Activated naive CD4-positive, alpha-beta T cell (primary cell): ENCODE results near the gene PLEKHB2.
"Not testable (repeated sequence)": the region's sequence is repeated elsewhere in the genome, so short reads cannot be mapped to it uniquely, and the experiment has no call there.

Source experiments
- DNase-seq, 4 experiments: peaks; one replicate each; lab custom pipeline; 2025; lab: John Stamatoyannopoulos, UW

Gene PLEKHB2

GRCh38 chr2:131143803-131144202 is 38.7 kb downstream of the PLEKHB2 start:
- DNase-seq = no peak

GRCh38 chr2:131145040-131145439 is 39.9 kb downstream of the PLEKHB2 start:
- DNase-seq = no peak

GRCh38 chr2:131146231-131146630 is 41.1 kb downstream of the PLEKHB2 start:
- no peak for DNase-seq

DNA sequence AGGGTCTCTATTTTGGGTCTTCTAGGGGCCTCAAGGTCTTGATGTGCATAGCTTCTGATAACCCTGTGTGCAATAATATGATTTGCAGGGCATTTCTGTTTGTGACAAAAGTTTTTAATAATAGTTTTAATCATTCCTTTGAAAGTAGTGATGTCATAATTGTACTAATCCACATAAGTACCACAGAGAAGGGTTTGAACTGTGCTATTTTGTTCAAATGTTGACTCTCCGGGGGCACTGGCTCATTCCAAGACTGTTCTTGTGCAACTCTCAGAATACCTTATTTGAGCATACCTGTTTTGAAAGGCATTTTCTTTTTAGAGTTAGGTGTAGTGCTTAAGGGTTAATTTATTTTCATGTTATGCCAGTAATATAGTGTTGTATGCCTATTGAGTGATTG is 41.6 kb downstream of the PLEKHB2 start:
- DNase-seq = no peak

DNA sequence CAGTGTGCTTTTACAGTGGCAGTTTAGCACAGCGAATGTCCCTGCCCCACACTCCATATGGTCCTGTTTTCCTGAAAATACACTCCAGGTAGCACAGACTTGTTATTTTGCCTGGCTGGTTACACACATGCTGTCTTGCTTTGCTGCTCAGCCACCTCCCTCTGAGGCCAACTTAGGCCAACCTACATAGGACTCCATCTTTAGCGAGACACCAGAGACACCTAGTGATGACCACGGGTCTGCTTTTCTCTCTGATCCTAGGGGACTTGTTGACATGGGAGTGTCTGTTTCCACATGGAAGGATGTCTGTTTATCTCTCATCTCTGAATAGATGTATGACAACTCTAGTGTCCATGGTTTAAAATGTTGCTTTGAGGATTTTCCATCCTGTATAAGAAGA is 43.3 kb downstream of the PLEKHB2 start:
- no peak for DNase-seq

GRCh38 chr2:131150109-131150508 is 45.0 kb downstream of the PLEKHB2 start:
- not testable (repeated sequence) for DNase-seq

- no peak for DNase-seq
Measured at GRCh38 chr2:131151398-131151797, 46.3 kb downstream of the PLEKHB2 start.

- no peak for DNase-seq
Measured at GRCh38 chr2:131152074-131152473, 46.9 kb downstream of the PLEKHB2 start.

GRCh38 chr2:131153529-131153928 is 48.4 kb downstream of the PLEKHB2 start:
- DNase-seq = no peak

GRCh38 chr2:131154071-131154531 is 49.0 kb downstream of the PLEKHB2 start:
- peak; percentile 31 to 73 (median 48) for DNase-seq

GRCh38 chr2:131154647-131155046 is 49.5 kb downstream of the PLEKHB2 start:
- DNase-seq = no peak

GRCh38 chr2:131155208-131155855 is 50.2 kb downstream of the PLEKHB2 start:
- no peak for DNase-seq

GRCh38 chr2:131156452-131157149 is 51.5 kb downstream of the PLEKHB2 start:
- no peak for DNase-seq

GRCh38 chr2:131165562-131165961 is 60.4 kb downstream of the PLEKHB2 start:
- not testable (repeated sequence) for DNase-seq

GRCh38 chr2:131168538-131168937 is 63.4 kb downstream of the PLEKHB2 start:
- DNase-seq = no peak

DNA sequence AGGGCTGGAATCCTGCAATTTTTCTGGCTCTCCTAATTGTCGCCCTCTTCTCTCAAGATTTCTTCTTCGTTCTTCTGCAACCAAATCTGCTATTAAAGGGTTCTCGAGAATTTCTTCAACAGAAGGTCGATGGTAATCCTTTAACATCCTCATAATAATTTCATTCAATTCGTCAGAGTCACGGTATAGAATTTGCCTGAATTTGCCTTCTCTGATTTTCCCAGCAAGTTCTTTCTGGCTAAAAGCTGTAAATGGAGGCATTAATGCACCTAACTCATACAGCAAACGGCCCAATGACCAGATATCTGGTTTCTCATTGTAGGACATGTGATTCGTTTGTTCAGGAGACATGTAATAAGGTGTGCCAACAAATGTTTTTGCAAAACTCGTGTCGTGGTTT is 72.9 kb downstream of the PLEKHB2 start:
- DNase-seq = not testable (repeated sequence)

DNA sequence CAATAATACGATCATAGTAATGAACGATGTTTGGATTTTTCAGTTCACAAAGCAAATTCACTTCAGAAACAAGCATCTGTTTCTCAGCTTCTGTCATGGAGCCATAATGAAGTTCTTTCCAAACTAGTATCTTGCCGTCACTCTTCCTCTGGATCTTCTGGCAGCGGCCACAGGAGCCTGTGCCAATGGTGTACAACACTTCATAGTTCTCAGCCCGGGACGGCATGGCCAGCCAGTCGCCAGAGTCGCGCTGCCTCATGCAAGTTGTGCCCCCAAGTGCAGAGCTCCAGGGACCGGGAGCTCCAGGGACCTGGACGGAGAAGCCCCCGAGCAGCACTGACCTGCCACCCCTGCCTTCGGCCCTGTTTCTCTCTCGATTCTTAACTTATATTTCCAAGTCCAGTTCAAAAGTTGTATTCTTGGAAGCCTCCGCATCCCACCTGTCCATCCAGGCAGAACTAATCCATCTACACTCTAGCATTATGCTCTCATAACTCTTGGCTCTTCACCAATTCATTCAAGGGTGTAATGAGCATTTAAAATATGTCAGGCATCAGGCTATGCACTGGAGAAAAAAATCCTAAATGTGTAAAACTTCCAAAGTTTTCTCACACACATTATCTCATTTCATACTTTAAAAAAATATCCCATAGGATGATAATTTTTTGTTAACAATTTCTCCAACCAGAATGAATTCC is 73.7 kb downstream of the PLEKHB2 start:
- DNase-seq = not testable (repeated sequence)

DNA sequence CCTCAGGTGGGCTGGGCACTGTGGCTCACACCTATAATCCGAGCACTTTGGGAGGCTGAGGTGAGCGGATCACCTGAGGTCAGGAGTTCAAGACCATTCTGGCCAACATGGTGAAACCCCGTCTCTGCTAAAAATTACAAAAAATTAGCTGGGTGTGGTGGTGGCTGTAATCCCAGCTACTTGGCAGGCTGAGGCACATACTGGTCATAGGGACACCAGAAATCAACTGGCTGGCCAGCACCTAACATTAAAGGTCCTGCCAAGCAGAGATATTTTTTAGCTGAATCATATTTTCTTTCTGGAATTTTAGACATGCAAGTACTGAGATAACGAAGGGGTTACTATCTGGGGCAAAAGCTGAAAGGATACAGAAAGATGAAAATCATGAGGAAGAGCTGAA is 76.3 kb downstream of the PLEKHB2 start:
- DNase-seq = not testable (repeated sequence)

- not testable (repeated sequence) for DNase-seq
Measured at GRCh38 chr2:131193421-131193820, 88.3 kb downstream of the PLEKHB2 start.

DNA sequence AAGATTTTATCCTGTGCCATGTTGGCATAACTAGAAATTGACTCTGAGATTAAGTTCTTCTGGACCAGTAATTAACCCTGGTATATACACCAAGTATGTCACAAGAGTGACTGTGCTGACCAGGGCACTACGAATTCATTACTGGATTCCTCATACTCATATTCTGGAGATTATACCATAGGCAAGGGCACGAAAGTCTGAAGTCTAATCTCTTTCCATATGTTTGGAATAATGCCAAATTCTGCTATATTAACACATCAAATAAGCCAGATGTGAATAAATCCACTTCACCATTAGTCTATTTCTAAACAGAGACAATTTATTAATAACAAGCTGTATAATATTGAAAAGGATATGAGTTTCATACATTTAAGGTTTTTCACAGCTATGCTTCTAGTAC is 91.0 kb downstream of the PLEKHB2 start:
- not testable (repeated sequence) for DNase-seq
